Measurements from ENCODE around the gene GNG2.
A peak's percentile ranks its signal among the peaks of the same experiment; 100 is the strongest.

The GNG2 gene

GRCh38 chr14:51895375-51895774 is 35.0 kb downstream of the GNG2 start:
- no peak for DNase-seq

GRCh38 chr14:51897791-51898355 is 37.5 kb downstream of the GNG2 start:
- DNase-seq = no peak

GRCh38 chr14:51901475-51902024 is 41.1 kb downstream of the GNG2 start:
- DNase-seq = no peak

GRCh38 chr14:51905656-51906121 is 45.3 kb downstream of the GNG2 start:
- DNase-seq = peak in 1 of 4 experiments; percentile 2

GRCh38 chr14:51908086-51908485 is 47.7 kb downstream of the GNG2 start:
- no peak for DNase-seq

GRCh38 chr14:51912112-51912786 is 51.8 kb downstream of the GNG2 start:
- no peak for DNase-seq

GRCh38 chr14:51914310-51914709 is 53.9 kb downstream of the GNG2 start:
- no peak for DNase-seq

- DNase-seq = no peak
Observed at GRCh38 chr14:51917193-51917592, 56.8 kb downstream of the GNG2 start.

GRCh38 chr14:51921026-51921425 is 60.6 kb downstream of the GNG2 start:
- no peak for DNase-seq

- DNase-seq = no peak
Observed at GRCh38 chr14:51922624-51923023, 62.2 kb downstream of the GNG2 start.

- no peak for DNase-seq
Observed at GRCh38 chr14:51924600-51924999, 64.2 kb downstream of the GNG2 start.

GRCh38 chr14:51925980-51926379 is 65.6 kb downstream of the GNG2 start:
- DNase-seq = no peak

GRCh38 chr14:51926449-51926848 is 66.0 kb downstream of the GNG2 start:
- no peak for DNase-seq

GRCh38 chr14:51928568-51928967 is 68.2 kb downstream of the GNG2 start:
- DNase-seq = no peak

- no peak for DNase-seq
Observed at GRCh38 chr14:51929166-51929565, 68.8 kb downstream of the GNG2 start.

- DNase-seq = no peak
Observed at GRCh38 chr14:51929910-51930682, 69.7 kb downstream of the GNG2 start.

- no peak for DNase-seq
Observed at GRCh38 chr14:51931308-51931707, 70.9 kb downstream of the GNG2 start.

- no peak for DNase-seq
Observed at GRCh38 chr14:51933191-51933590, 72.8 kb downstream of the GNG2 start.

- DNase-seq = no peak
Observed at GRCh38 chr14:51938137-51938536, 77.7 kb downstream of the GNG2 start.

GRCh38 chr14:51938821-51939220 is 78.4 kb downstream of the GNG2 start:
- no peak for DNase-seq

- DNase-seq = no peak
Observed at GRCh38 chr14:51939226-51939625, 78.8 kb downstream of the GNG2 start.

- DNase-seq = no peak
Observed at GRCh38 chr14:51939755-51940301, 79.4 kb downstream of the GNG2 start.

- DNase-seq = no peak
Observed at GRCh38 chr14:51942971-51943370, 82.6 kb downstream of the GNG2 start.
